Esophagus squamous epithelium (tissue), 5 donors: Measurements from ENCODE around the gene CRHR2. TPM values are rescaled to one million over a fixed set of nuclear protein-coding genes. Genes with fewer than 3 reads are reported as not detected.

Source experiments
- DNase-seq: peaks from one replicate; lab custom pipeline; 2025; lab: John Stamatoyannopoulos, UW
- H3K27ac ChIP-seq, 4 donors: fragments of 200-600 bp; sonication (generic); one replicate each; pipeline ENCODE4 v1.5.1; 2016 to 2019; ENCODE audit warnings: mild to moderate bottlenecking in 1 of 4
- H3K27me3 ChIP-seq, 4 donors: fragments of 200-600 bp; sonication (generic); 1 replicate in 3 of 4; 2 replicates in 1 of 4; pipeline versions ENCODE4 v1.5.1 to v1.6.0; 2017 to 2021; ENCODE audit warnings: antibody characterized with exemption in 1 of 4
- H3K36me3 ChIP-seq, 3 donors: fragments of 200-600 bp; sonication (generic); one replicate each; pipeline ENCODE4 v1.5.1; 2016 to 2019
- H3K4me1 ChIP-seq, 3 donors: fragments of 200-600 bp; sonication (generic); one replicate each; pipeline ENCODE4 v1.5.1; 2017 to 2019
- H3K4me3 ChIP-seq, 4 donors: fragments of 200-600 bp; sonication (generic); 1 replicate in 3 of 4; 2 replicates in 1 of 4; pipeline ENCODE4 v1.5.1; 2016 to 2019; ENCODE audit warnings: mild to moderate bottlenecking in 2 of 4, moderate library complexity in 1 of 4
- H3K9me3 ChIP-seq, 3 donors: fragments of 200-600 bp; sonication (generic); one replicate each; pipeline ENCODE4 v1.5.1; 2016 to 2019
- POLR2A ChIP-seq, 4 donors: fragments of 450-650 bp; IDR thresholded peaks; one replicate each; pipeline ENCODE4 v1.6.1; 2017; ENCODE audit warnings: antibody characterized with exemption in 4 of 4, mild to moderate bottlenecking in 4 of 4, moderate library complexity in 3 of 4
- WGBS, 2 donors: methylation state at CpG; one replicate each; pipeline ENCODE4 v1.1.5; 2018; 5-methylcytosine and 5-hydroxymethylcytosine counted together
- intact Hi-C: fragments of 100-400 bp; cut with DNase I; formaldehyde crosslinking; loops from one replicate; pipeline ENCODE4 v1.15.0; 2022
- total RNA-seq, 4 donors: library from RNA; depleted of rRNA; stranded (reverse); fragments of >200 nt; gene quantifications; one replicate each; pipeline ENCODE4 v1.1.0, GENCODE V29; 2016
- TF ChIP-seq, protein P1 (sequence below), 6 experiments: fragments of 450-650 bp in 4 of 6; fragments of 200-600 bp in 2 of 6; sonication (generic) in 2 of 6; IDR thresholded peaks; one replicate each; pipeline ENCODE4 v1.5.1; 2016 to 2019; ENCODE audit warnings: antibody characterized with exemption in 6 of 6, mild to moderate bottlenecking in 4 of 6, moderate library complexity in 4 of 6
- donor health status: DM: yes; HTN: yes; CAD: no.

CRHR2 gene
- total RNA-seq, 4 donors from 2014 or later: under 0.01 to 0.09 TPM; not detected in 2

DNA sequence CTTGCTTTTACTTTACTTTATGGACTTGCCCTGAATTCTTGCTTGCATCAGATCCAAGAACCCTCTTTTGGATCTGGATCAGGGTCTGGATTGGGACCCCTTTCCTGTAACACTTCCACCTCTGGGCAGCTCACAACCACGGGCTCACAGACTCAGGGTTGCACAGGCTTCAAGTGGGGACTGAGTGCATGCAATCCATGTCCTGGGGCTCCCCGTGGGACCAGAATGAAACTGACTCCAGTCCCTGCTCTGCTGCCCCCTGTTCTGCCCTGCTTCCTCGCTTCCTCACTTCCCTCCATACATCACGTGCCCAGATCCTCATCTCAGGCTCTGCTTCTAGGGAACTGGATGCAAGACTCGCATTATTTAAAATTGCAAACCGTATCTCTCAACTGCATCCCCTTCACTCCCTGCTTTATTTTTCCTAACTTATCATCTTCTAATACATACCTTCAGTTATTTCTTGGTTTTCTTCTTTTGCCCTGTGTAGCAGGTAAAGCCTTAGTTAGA, 46.4 kb upstream of the CRHR2 start:
- no peaks in the 10 kb centered on the region for H3K4me1 ChIP-seq
- WGBS, 2 donors: 71 to 77% methylated on average over 6 of the region's 6 CpGs

DNA sequence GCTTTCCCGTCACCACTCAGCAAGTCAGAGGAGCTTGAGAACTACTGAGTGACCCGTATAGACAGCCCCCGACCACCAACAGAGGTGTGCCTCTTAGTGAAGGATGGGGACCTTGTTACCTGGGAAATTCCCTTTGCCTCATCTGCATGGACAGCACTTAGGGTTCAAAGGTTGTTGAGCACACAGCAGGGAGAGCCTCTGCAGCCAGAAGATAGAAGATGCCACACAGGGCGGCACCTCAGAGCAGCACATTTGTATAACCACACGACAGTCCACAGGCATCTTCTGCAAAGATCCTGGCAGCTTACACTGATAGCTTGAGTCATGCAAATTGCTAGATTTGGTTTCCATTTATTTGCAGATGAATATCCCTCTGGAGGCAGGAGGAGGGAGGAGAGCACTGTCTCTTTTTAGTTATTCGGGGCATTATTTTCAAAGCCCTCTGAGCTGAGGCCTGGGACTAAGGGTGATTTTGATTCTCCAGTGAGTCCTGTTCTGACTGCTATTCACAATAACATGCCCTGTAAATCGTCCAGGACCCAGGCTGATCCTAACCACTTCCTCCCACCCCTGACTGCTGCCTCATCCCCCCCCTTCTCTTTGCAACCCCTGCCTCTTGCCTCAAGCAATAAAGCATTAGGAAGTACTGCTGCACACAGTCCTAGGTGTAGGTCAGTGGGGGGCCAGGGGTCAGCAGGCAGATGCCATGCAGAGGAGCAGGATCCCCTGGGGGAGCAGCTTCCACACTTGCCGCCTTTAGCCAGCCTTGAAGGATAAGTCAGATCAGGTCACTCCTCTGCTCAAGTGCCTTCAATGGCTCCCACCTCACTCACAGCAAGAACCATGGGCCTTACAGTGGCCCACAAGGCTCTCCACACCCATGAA, 45.0 kb upstream of the CRHR2 start:
- no peak overlapping the region for H3K4me3 ChIP-seq
- H3K9me3 ChIP-seq: no peaks in the 10 kb centered on the region
- no peaks in the 10 kb centered on the region for H3K36me3 ChIP-seq
- TF ChIP-seq, protein P1, sequence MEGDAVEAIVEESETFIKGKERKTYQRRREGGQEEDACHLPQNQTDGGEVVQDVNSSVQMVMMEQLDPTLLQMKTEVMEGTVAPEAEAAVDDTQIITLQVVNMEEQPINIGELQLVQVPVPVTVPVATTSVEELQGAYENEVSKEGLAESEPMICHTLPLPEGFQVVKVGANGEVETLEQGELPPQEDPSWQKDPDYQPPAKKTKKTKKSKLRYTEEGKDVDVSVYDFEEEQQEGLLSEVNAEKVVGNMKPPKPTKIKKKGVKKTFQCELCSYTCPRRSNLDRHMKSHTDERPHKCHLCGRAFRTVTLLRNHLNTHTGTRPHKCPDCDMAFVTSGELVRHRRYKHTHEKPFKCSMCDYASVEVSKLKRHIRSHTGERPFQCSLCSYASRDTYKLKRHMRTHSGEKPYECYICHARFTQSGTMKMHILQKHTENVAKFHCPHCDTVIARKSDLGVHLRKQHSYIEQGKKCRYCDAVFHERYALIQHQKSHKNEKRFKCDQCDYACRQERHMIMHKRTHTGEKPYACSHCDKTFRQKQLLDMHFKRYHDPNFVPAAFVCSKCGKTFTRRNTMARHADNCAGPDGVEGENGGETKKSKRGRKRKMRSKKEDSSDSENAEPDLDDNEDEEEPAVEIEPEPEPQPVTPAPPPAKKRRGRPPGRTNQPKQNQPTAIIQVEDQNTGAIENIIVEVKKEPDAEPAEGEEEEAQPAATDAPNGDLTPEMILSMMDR (IDR thresholded peaks at IDR 0.05): no peak
- TF ChIP-seq POLR2A (IDR thresholded peaks at IDR 0.05): no peak
- H3K27ac ChIP-seq: no peak overlapping the region
- peaks cover 0 to 13% (median 0%) of the 10 kb centered on the region in 4 donors for H3K27me3 ChIP-seq
- no peak for DNase-seq
- WGBS, 2 donors: 51 to 67% methylated on average over 1 to 7 of the region's 8 CpGs
- intact Hi-C loops: no loop called here
- no peaks in the 10 kb centered on the region for H3K4me1 ChIP-seq

More for the DNA sequence above, 46.4 kb upstream of the CRHR2 start:
- intact Hi-C loops: no loop called here
- TF ChIP-seq, protein P1 (IDR thresholded peaks at IDR 0.05): no peak
- TF ChIP-seq POLR2A (IDR thresholded peaks at IDR 0.05): no peak
- Histone ChIP-seq H3K27me3 (peaks cover 0 to 18% (median 0%) of the 10 kb centered on the region in 4 donors), H3K27ac (no peak overlapping the region), H3K9me3 (no peaks in the 10 kb centered on the region), H3K36me3 (no peaks in the 10 kb centered on the region), H3K4me3 (no peak overlapping the region)
- no peak for DNase-seq

DNA sequence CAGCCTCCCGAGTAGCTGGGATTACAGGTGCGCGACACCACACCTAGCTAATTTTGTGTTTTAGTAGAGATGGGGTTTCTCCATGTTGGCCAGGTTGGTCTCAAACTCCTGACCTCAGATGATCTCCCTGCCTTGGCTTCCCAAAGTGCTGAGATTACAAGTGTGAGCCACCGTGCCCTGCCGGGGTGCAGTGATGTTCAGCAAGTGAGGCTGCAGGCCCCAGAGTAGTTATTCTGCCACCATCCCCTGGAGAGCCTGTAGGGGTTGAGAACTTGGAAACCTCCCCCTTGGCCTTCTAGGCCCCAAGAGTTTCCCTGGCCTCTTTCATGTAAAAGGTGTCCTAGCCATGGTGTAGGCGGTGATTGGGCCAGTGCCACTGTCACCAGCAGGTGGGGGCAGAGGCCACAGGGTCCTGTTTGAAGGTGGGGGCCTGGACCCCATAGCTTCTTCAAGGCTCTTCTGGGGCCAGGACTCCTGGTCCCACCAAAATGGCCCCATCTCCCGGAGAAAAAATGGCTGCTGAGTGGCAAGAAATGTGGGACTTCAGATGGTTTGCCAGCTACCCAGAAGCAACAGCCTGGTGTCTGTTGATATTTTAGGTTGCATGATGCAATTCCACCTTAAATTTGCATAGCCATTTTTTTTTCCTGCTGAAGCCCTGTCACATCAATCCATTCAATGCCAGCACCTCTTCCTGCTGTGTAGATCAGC, 44.2 kb upstream of the CRHR2 start:
- no peak overlapping the region for H3K27ac ChIP-seq
- H3K36me3 ChIP-seq: no peaks in the 10 kb centered on the region
- intact Hi-C loops: no loop called here
- WGBS, 2 donors: 100% methylated on average over 2 of the region's 7 CpGs; no CpG with 5 or more reads in 1 of the 2 donors
- H3K4me3 ChIP-seq: no peak overlapping the region
- TF ChIP-seq, protein P1 (IDR thresholded peaks at IDR 0.05): no peak
- no peak for TF ChIP-seq POLR2A (IDR thresholded peaks at IDR 0.05)
- no peaks in the 10 kb centered on the region for H3K4me1 ChIP-seq
- no peaks in the 10 kb centered on the region for H3K9me3 ChIP-seq
- H3K27me3 ChIP-seq: peaks cover 0 to 18% (median 0%) of the 10 kb centered on the region in 4 donors
- no peak for DNase-seq

DNA sequence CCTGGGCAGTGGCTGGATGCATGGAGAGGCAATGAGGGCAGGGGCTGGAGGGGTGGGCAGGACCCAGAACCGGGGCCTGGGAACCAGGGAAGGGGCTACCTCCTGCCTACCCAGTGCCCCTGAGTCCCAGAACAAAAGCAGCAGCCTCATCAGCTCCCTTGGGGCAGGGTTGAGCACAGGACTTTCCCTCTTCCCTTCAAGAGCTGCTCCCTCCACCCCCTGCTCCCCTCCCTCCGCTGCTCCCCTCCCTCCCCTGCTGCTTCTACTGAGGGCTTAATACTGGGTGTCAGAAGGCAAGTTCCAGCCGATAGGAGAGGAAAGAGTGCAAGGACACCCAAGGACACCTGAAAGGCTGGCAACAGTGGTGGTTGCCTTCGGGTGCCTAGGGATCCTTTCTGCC, 41.5 kb upstream of the CRHR2 start:
- intact Hi-C loops: no loop called here
- H3K36me3 ChIP-seq: no peaks in the 10 kb centered on the region
- 66 to 74% methylated on average over 2 of the region's 4 CpGs for WGBS, 2 donors
- H3K4me3 ChIP-seq: no peak overlapping the region
- TF ChIP-seq, protein P1 (IDR thresholded peaks at IDR 0.05): no peak
- TF ChIP-seq POLR2A (IDR thresholded peaks at IDR 0.05): no peak
- no peak for DNase-seq
- peaks cover 0 to 14% (median 0%) of the 10 kb centered on the region in 4 donors for H3K27me3 ChIP-seq
- H3K4me1 ChIP-seq: no peaks in the 10 kb centered on the region
- peaks cover 0 to 7% (median 0%) of the 10 kb centered on the region in 3 donors for H3K9me3 ChIP-seq
- H3K27ac ChIP-seq: no peak overlapping the region
